IMR-90 (cell line): ENCODE results near the gene KRI1. TPM values are rescaled to one million over a fixed set of nuclear protein-coding genes. Genes with fewer than 3 reads are reported as not detected.

ENCODE experiments used
- ATAC-seq: fragments of 200-7000 bp; cut with Tn5 transposase; 2 replicates; pipeline ENCODE4 v1.9.1; 2020; ENCODE audit warnings: low read depth, mild to moderate bottlenecking, moderate library complexity
- BruUV-seq: library from RNA; stranded (reverse); fragments of 400-500 nt; replicated peaks from 2 replicates; lab custom pipeline; 2021; lab: Mats Ljungman, UMichigan
- CTCF ChIA-PET: fragments of 300-600 bp; formaldehyde crosslinking; extraction: SDS; loops from one replicate; lab custom pipeline; 2021; ENCODE audit warnings: antibody characterized with exemption; lab: Yijun Ruan, JAX
- POLR2A ChIA-PET: fragments of 300-600 bp; sonication (Branson Sonifier 250); formaldehyde crosslinking; loops from one replicate; lab custom pipeline; 2022; ENCODE audit warnings: antibody characterized with exemption; ENCODE audit not compliant: unreplicated experiment; lab: Charles Lee
- DNase-seq: peaks from one replicate; pipeline ENCODE4 v3.0.0; 2013
- H2AFZ ChIP-seq: replicated peaks from 2 replicates; pipeline ENCODE3; 2013; ENCODE audit warnings: low read length, mild to moderate bottlenecking; ENCODE audit not compliant: poor library complexity
- H2AK5ac ChIP-seq: 2 replicates; pipeline ENCODE4 v1.6.1; 2013; ENCODE audit warnings: low read depth, low read length, inconsistent platforms
- H2AK9ac ChIP-seq: replicated peaks from 2 replicates; pipeline ENCODE3; 2013; ENCODE audit warnings: mild to moderate bottlenecking, low read depth, low read length, moderate library complexity; ENCODE audit not compliant: poor library complexity
- H2BK120ac ChIP-seq: 2 replicates; pipeline ENCODE4 v1.6.1; 2013; ENCODE audit warnings: low read depth, low read length, inconsistent platforms
- H2BK15ac ChIP-seq: 3 replicates; pipeline ENCODE4 v1.6.1; 2013; ENCODE audit warnings: low read depth, low read length, inconsistent platforms
- H2BK20ac ChIP-seq: 2 replicates; pipeline ENCODE4 v1.6.1; 2013; ENCODE audit warnings: low read depth, mild to moderate bottlenecking, inconsistent platforms, low read length, moderate library complexity
- H2BK5ac ChIP-seq: 2 replicates; pipeline ENCODE4 v1.6.1; 2013; ENCODE audit warnings: mild to moderate bottlenecking, low read depth, low read length, inconsistent platforms; ENCODE audit not compliant: poor library complexity, severe bottlenecking
- H3K14ac ChIP-seq: replicated peaks from 2 replicates; pipeline ENCODE4 v1.6.1; 2013; ENCODE audit warnings: low read depth, low read length, inconsistent platforms
- H3K18ac ChIP-seq: 2 replicates; pipeline ENCODE4 v1.6.1; 2013; ENCODE audit warnings: low read depth, low read length, control low read depth
- H3K23ac ChIP-seq: 2 replicates; pipeline ENCODE4 v1.6.1; 2013; ENCODE audit warnings: low read depth, low read length, inconsistent platforms
- H3K27ac ChIP-seq: 2 replicates; pipeline ENCODE4 v1.5.1; 2013; ENCODE audit warnings: mild to moderate bottlenecking, control low read depth, low read length; ENCODE audit not compliant: insufficient read depth
- H3K27me3 ChIP-seq: 2 replicates; pipeline ENCODE4 v1.6.1; 2013; ENCODE audit warnings: low read length; ENCODE audit not compliant: control insufficient read depth, insufficient read depth
- H3K36me3 ChIP-seq: 2 replicates; pipeline ENCODE4 v1.6.1; 2013; ENCODE audit warnings: low read length, mixed read lengths; ENCODE audit not compliant: control insufficient read depth, insufficient read depth
- H3K4ac ChIP-seq: 2 replicates; pipeline ENCODE4 v1.6.1; 2013; ENCODE audit warnings: low read depth, low read length, inconsistent platforms
- H3K4me1 ChIP-seq: 2 replicates; pipeline ENCODE4 v1.6.1; 2013; ENCODE audit warnings: low read length, mixed read lengths; ENCODE audit not compliant: control insufficient read depth, insufficient read depth
- H3K4me2 ChIP-seq: 2 replicates; pipeline ENCODE4 v1.6.1; 2013; ENCODE audit warnings: low read depth, mild to moderate bottlenecking, control low read depth, low read length, moderate library complexity
- H3K4me3 ChIP-seq: 2 replicates; pipeline ENCODE4 v1.5.1; 2013; ENCODE audit warnings: low read depth, mild to moderate bottlenecking, control low read depth, low read length, moderate library complexity; ENCODE audit not compliant: insufficient read depth
- H3K56ac ChIP-seq: 2 replicates; pipeline ENCODE4 v1.6.1; 2013; ENCODE audit warnings: low read length, inconsistent platforms; ENCODE audit not compliant: insufficient read depth; ENCODE audit errors: extremely low read depth
- H3K79me1 ChIP-seq, 2 experiments: 2 replicates each; pipeline ENCODE4 v1.6.1; 2013; ENCODE audit warnings: low read length in 2 of 2, inconsistent platforms in 1 of 2, low read depth in 1 of 2
- H3K9ac ChIP-seq: 2 replicates; pipeline ENCODE4 v1.6.1; 2013; ENCODE audit warnings: low read depth, low read length, control low read depth
- H3K9me1 ChIP-seq: 2 replicates; pipeline ENCODE4 v1.6.1; 2013; ENCODE audit warnings: low read length, inconsistent platforms; ENCODE audit not compliant: insufficient read depth
- H3K9me3 ChIP-seq: 2 replicates; pipeline ENCODE4 v1.6.1; 2013; ENCODE audit warnings: low read length; ENCODE audit not compliant: control insufficient read depth, insufficient read depth
- H4K20me1 ChIP-seq: 2 replicates; pipeline ENCODE4 v1.6.1; 2013; ENCODE audit warnings: low read length, inconsistent platforms; ENCODE audit not compliant: insufficient read depth
- H4K5ac ChIP-seq: 2 replicates; pipeline ENCODE4 v1.6.1; 2013; ENCODE audit warnings: mild to moderate bottlenecking, low read depth, low read length, control low read depth
- H4K8ac ChIP-seq, 2 experiments: 2 replicates each; pipeline ENCODE4 v1.6.1; 2013; ENCODE audit warnings: low read depth in 2 of 2, low read length in 2 of 2, control low read depth in 1 of 2, inconsistent platforms in 1 of 2
- H4K91ac ChIP-seq: 2 replicates; pipeline ENCODE4 v1.6.1; 2013; ENCODE audit warnings: low read depth, low read length, inconsistent platforms; ENCODE audit not compliant: insufficient read depth
- BHLHE40 ChIP-seq: fragments of 150-350 bp; IDR thresholded peaks from 2 replicates; pipeline ENCODE4 v1.6.1; 2016; ENCODE audit warnings: mild to moderate bottlenecking, low read depth, low read length
- CEBPB ChIP-seq: IDR thresholded peaks from 2 replicates; pipeline ENCODE4 v1.6.1; 2012; ENCODE audit warnings: low read depth, low read length, improper control_type of control experiment
- MAFK ChIP-seq: IDR thresholded peaks from 2 replicates; pipeline ENCODE4 v1.6.1; 2012; ENCODE audit warnings: low read depth, low read length, improper control_type of control experiment
- NFE2L2 ChIP-seq: fragments of 150-350 bp; IDR thresholded peaks from 2 replicates; pipeline ENCODE4 v1.6.1; 2016; ENCODE audit warnings: low read depth, mild to moderate bottlenecking, low read length
- RCOR1 ChIP-seq: IDR thresholded peaks from 2 replicates; pipeline ENCODE4 v1.6.1; 2012; ENCODE audit warnings: mild to moderate bottlenecking, low read length, improper control_type of control experiment; ENCODE audit not compliant: insufficient replicate concordance
- RFX5 ChIP-seq: IDR thresholded peaks from 2 replicates; pipeline ENCODE4 v1.8.0; 2012; ENCODE audit warnings: low read depth, mild to moderate bottlenecking, low read length, moderate library complexity
- SMC3 ChIP-seq: fragments of 150-350 bp; IDR thresholded peaks from 2 replicates; pipeline ENCODE4 v1.6.1; 2016; ENCODE audit warnings: low read depth, mild to moderate bottlenecking, antibody characterized with exemption, low read length, moderate library complexity
- USF2 ChIP-seq: fragments of 150-350 bp; IDR thresholded peaks from 2 replicates; pipeline ENCODE4 v1.6.1; 2017; ENCODE audit warnings: mild to moderate bottlenecking, antibody characterized with exemption, low read length, low read depth
- WGBS, 2 experiments: methylation state at CpG; one replicate each; pipeline versions ENCODE4 v1.1.5 to v1.1.7; 2013; ENCODE audit warnings: missing lambda C conversion rate in 2 of 2; ENCODE audit not compliant: insufficient read length in 1 of 2; ENCODE audit errors: extremely low coverage in 2 of 2; 5-methylcytosine and 5-hydroxymethylcytosine counted together
- dilution Hi-C: fragments of 300-500 bp; cut with HindIII; formaldehyde crosslinking; loops from one replicate; pipeline ENCODE4 v1.14.3; 2018; ENCODE audit warnings: low sequenced_read_pairs; ENCODE audit not compliant: unreplicated experiment
- in situ Hi-C: fragments of 300-500 bp; cut with MboI; formaldehyde crosslinking; loops from 3 replicates; pipeline ENCODE4 v1.14.3; 2019; ENCODE audit warnings: low sequenced_read_pairs, inconsistent platforms, mixed read lengths
- intact Hi-C: fragments of 100-400 bp; cut with micrococcal nuclease; formaldehyde crosslinking; loops from 2 replicates; pipeline ENCODE4 v1.10.0; 2022
- polyA plus RNA-seq, 3 experiments: library from polyadenylated mRNA; depleted of rRNA; stranded (reverse); fragments of >200 nt; gene quantifications; 2 replicates each; pipeline ENCODE4 v1.2.3, GENCODE V29; 2012; ENCODE audit warnings: low replicate concordance in 1 of 3
- total RNA-seq: library from RNA; depleted of rRNA; stranded (reverse); fragments of >200 nt; gene quantifications from 2 replicates; pipeline ENCODE4 v1.2.3, GENCODE V29; 2012

The KRI1 gene
- total and polyA plus RNA-seq, 2 of the 4 experiments (the other 2 are of a cell fraction): 5.7 to 13.3 TPM

GRCh38 chr19:10600149-10600548, 34.3 kb upstream of the KRI1 start:
- in situ Hi-C loops (no loop called here), dilution Hi-C loops (no loop called here), intact Hi-C loops (no loop called here)
- H2BK15ac ChIP-seq: no peak overlapping the region
- H2BK5ac ChIP-seq: no peak overlapping the region
- H3K4me3 ChIP-seq: no peak overlapping the region
- H3K4me2 ChIP-seq: no peak overlapping the region
- H3K9me3 ChIP-seq: no peaks in the 10 kb centered on the region; the same call in 1 of the 2 replicates
- peaks cover 1% of the 10 kb centered on the region; the same call in 1 of the 2 replicates for H3K36me3 ChIP-seq
- no CpG with 5 or more reads among the region's 5 CpGs for WGBS, 2 experiments
- peaks cover 15% of the 10 kb centered on the region for H3K27me3 ChIP-seq
- peaks cover 10% of the 10 kb centered on the region for H4K20me1 ChIP-seq
- H3K18ac ChIP-seq: no peak overlapping the region
- peaks cover 12 to 28% of the 10 kb centered on the region in 2 experiments; a peak in 3 of 4 replicates for H3K79me1 ChIP-seq
- H4K8ac ChIP-seq: no peak overlapping the region
- no peak overlapping the region for H2BK120ac ChIP-seq
- no peak overlapping the region for H3K56ac ChIP-seq
- H3K14ac ChIP-seq: no peak overlapping the region
- no peak overlapping the region for H3K23ac ChIP-seq
- H4K5ac ChIP-seq: no peak overlapping the region
- peaks cover 15% of the 10 kb centered on the region for H3K9me1 ChIP-seq
- H3K27ac ChIP-seq: no peak overlapping the region
- ChIA-PET POLR2A (no interaction called here), CTCF (no interaction called here)
- H3K4me1 ChIP-seq: peaks cover 10% of the 10 kb centered on the region
- H3K4ac ChIP-seq: no peak overlapping the region
- ATAC-seq (no peak), DNase-seq (no peak)
- no TSS peak for BruUV-seq
- TF ChIP-seq RFX5: no peak
- no peak for TF ChIP-seq CEBPB
- TF ChIP-seq USF2: no peak
- no peak for TF ChIP-seq RCOR1
- TF ChIP-seq SMC3: no peak
- no peak for TF ChIP-seq BHLHE40
- TF ChIP-seq MAFK: no peak
- no peak for TF ChIP-seq NFE2L2
- H2BK20ac ChIP-seq: no peak overlapping the region
- no peak overlapping the region for H2AK5ac ChIP-seq
- no peak overlapping the region for H4K91ac ChIP-seq
- H3K9ac ChIP-seq: no peak overlapping the region
- no peak overlapping the region for H2AFZ ChIP-seq
- no peak overlapping the region for H2AK9ac ChIP-seq
